Osteoblast (primary cell): Measurements from ENCODE around the gene CADPS. TPM values are rescaled to one million over a fixed set of nuclear protein-coding genes. Genes with fewer than 3 reads are reported as not detected.

Experiments used
- DNase-seq: peaks from one replicate; pipeline ENCODE4 v3.0.0; 2011; ENCODE audit warnings: low spot score, mixed read lengths; ENCODE audit not compliant: insufficient read length; ENCODE audit errors: missing footprints
- H2AFZ ChIP-seq: 2 replicates; pipeline ENCODE4 v1.6.0; 2011; ENCODE audit warnings: mild to moderate bottlenecking, low read length
- H3K27ac ChIP-seq: 2 replicates; pipeline ENCODE4 v1.5.1; 2011; ENCODE audit warnings: mild to moderate bottlenecking, low read depth, low read length, moderate library complexity
- H3K27me3 ChIP-seq: 2 replicates; pipeline ENCODE4 v1.6.0; 2012; ENCODE audit warnings: mild to moderate bottlenecking, control low read depth, inconsistent platforms, low read length, moderate library complexity; ENCODE audit not compliant: insufficient read depth
- H3K36me3 ChIP-seq: 2 replicates; pipeline ENCODE4 v1.5.1; 2011; ENCODE audit warnings: mild to moderate bottlenecking, low read length, control low read depth, moderate library complexity; ENCODE audit not compliant: insufficient read depth
- H3K4me1 ChIP-seq: 2 replicates; pipeline ENCODE4 v1.5.1; 2011; ENCODE audit warnings: mild to moderate bottlenecking, low read length, control low read depth, moderate library complexity; ENCODE audit not compliant: insufficient read depth
- H3K4me2 ChIP-seq: 2 replicates; pipeline ENCODE4 v1.6.0; 2011; ENCODE audit warnings: mild to moderate bottlenecking, low read length; ENCODE audit not compliant: insufficient read depth
- H3K4me3 ChIP-seq: fragments of 200-600 bp; sonication (generic); 3 replicates; pipeline ENCODE4 v1.5.1; 2012; ENCODE audit warnings: mild to moderate bottlenecking, low read length, inconsistent platforms; ENCODE audit not compliant: insufficient read depth
- H3K79me2 ChIP-seq: 2 replicates; pipeline ENCODE4 v1.6.0; 2012; ENCODE audit warnings: mild to moderate bottlenecking, low read length, control low read depth, inconsistent platforms; ENCODE audit not compliant: insufficient read depth
- H3K9me3 ChIP-seq: 2 replicates; pipeline ENCODE4 v1.5.1; 2011; ENCODE audit warnings: low read depth, low read length, control low read depth
- H4K20me1 ChIP-seq: 2 replicates; pipeline ENCODE4 v1.6.0; 2012; ENCODE audit warnings: mild to moderate bottlenecking, low read length, control low read depth; ENCODE audit not compliant: insufficient read depth
- CTCF ChIP-seq: IDR thresholded peaks from 2 replicates; pipeline ENCODE4 v1.5.1; 2011; ENCODE audit warnings: mild to moderate bottlenecking, low read depth, low read length, moderate library complexity; ENCODE audit errors: extremely low read depth
- total RNA-seq: library from RNA; depleted of rRNA; stranded (reverse); fragments of >200 nt; gene quantifications from 2 replicates; pipeline ENCODE4 v1.2.3, GENCODE V29; 2012

CADPS gene
- total RNA-seq, 1 donor = not detected

- Histone ChIP-seq H3K4me2 (no peak overlapping the region), H3K27me3 (peaks cover 39% of the 10 kb centered on the region), H3K36me3 (no peaks in the 10 kb centered on the region), H3K4me3 (no peak overlapping the region), H3K79me2 (no peaks in the 10 kb centered on the region), H4K20me1 (no peaks in the 10 kb centered on the region), H3K4me1 (no peaks in the 10 kb centered on the region), H2AFZ (no peak overlapping the region), H3K9me3 (no peaks in the 10 kb centered on the region), H3K27ac (no peak overlapping the region)
- TF ChIP-seq CTCF = no peak
- DNase-seq = no peak
Measured at GRCh38 chr3:62363275-62363674, 511.9 kb downstream of the CADPS start.

- no peaks in the 10 kb centered on the region for H4K20me1 ChIP-seq
- no peaks in the 10 kb centered on the region for H3K79me2 ChIP-seq
- DNase-seq = no peak
- H2AFZ ChIP-seq = no peak overlapping the region
- H3K4me2 ChIP-seq = no peak overlapping the region
- no peaks in the 10 kb centered on the region for H3K4me1 ChIP-seq
- H3K4me3 ChIP-seq = no peak overlapping the region
- TF ChIP-seq CTCF = no peak
- peaks cover 25% of the 10 kb centered on the region for H3K27me3 ChIP-seq
- no peak overlapping the region for H3K27ac ChIP-seq
- no peaks in the 10 kb centered on the region for H3K9me3 ChIP-seq
- H3K36me3 ChIP-seq = no peaks in the 10 kb centered on the region
Measured at GRCh38 chr3:62361824-62362223, 513.4 kb downstream of the CADPS start.

GRCh38 chr3:62361261-62361660 lies 514.0 kb downstream of the CADPS start:
- Histone ChIP-seq H3K4me3 (no peak overlapping the region), H3K27ac (no peak overlapping the region), H4K20me1 (no peaks in the 10 kb centered on the region), H3K4me1 (no peaks in the 10 kb centered on the region), H3K79me2 (no peaks in the 10 kb centered on the region), H2AFZ (no peak overlapping the region), H3K36me3 (no peaks in the 10 kb centered on the region), H3K9me3 (no peaks in the 10 kb centered on the region), H3K4me2 (no peak overlapping the region), H3K27me3 (peaks cover 19% of the 10 kb centered on the region)
- TF ChIP-seq CTCF = no peak
- DNase-seq = no peak

- H3K79me2 ChIP-seq = no peaks in the 10 kb centered on the region
- peaks cover 6% of the 10 kb centered on the region for H3K27me3 ChIP-seq
- no peak for DNase-seq
- no peaks in the 10 kb centered on the region for H3K9me3 ChIP-seq
- H3K27ac ChIP-seq = no peak overlapping the region
- no peaks in the 10 kb centered on the region for H3K36me3 ChIP-seq
- no peak overlapping the region for H3K4me2 ChIP-seq
- H3K4me3 ChIP-seq = no peak overlapping the region
- no peak for TF ChIP-seq CTCF
- H4K20me1 ChIP-seq = no peaks in the 10 kb centered on the region
- no peaks in the 10 kb centered on the region for H3K4me1 ChIP-seq
- no peak overlapping the region for H2AFZ ChIP-seq
Measured at GRCh38 chr3:62359531-62359930, 515.7 kb downstream of the CADPS start.
